Lung (tissue), 12 donors: ENCODE data around the gene CRACR2B. TPM values are rescaled to one million over a fixed set of nuclear protein-coding genes. Genes with fewer than 3 reads are reported as not detected.

Experiments
- ATAC-seq: fragments of 200-7000 bp; cut with Tn5 transposase; one replicate; pipeline ENCODE4 v1.9.1; 2020; ENCODE audit warnings: moderate number of reproducible peaks; ENCODE audit not compliant: insufficient read depth, low FRiP score
- DNase-seq, 3 donors: peaks; one replicate each; pipeline ENCODE4 v3.0.0-alpha.2; 2013 to 2017
- H3K27ac ChIP-seq, 2 donors: one replicate each; pipeline ENCODE4 v1.5.1; 2013; ENCODE audit warnings: mild to moderate bottlenecking in 2 of 2, moderate library complexity in 2 of 2, control low read depth in 1 of 2, inconsistent platforms in 1 of 2, low read depth in 1 of 2, low read length in 1 of 2
- H3K27me3 ChIP-seq, 3 donors: one replicate each; pipeline ENCODE4 v1.5.1; 2013; ENCODE audit warnings: low read length in 2 of 3; ENCODE audit not compliant: control insufficient read depth in 3 of 3, insufficient read depth in 3 of 3
- H3K36me3 ChIP-seq, 4 donors: one replicate each; pipeline ENCODE4 v1.5.1; 2013; ENCODE audit warnings: low read length in 4 of 4, mild to moderate bottlenecking in 1 of 4, moderate library complexity in 1 of 4; ENCODE audit not compliant: control insufficient read depth in 4 of 4, insufficient read depth in 4 of 4
- H3K4me1 ChIP-seq, 5 donors: one replicate each; pipeline ENCODE4 v1.5.1; 2013; ENCODE audit warnings: low read length in 5 of 5, mild to moderate bottlenecking in 2 of 5, moderate library complexity in 1 of 5; ENCODE audit not compliant: control insufficient read depth in 5 of 5, insufficient read depth in 5 of 5
- H3K4me3 ChIP-seq: one replicate; pipeline ENCODE4 v1.5.1; 2013; ENCODE audit warnings: mild to moderate bottlenecking, control low read depth, moderate library complexity
- H3K9ac ChIP-seq, 2 donors: one replicate each; pipeline ENCODE4 v1.5.1; 2013; ENCODE audit warnings: low read length in 2 of 2, control low read depth in 1 of 2; ENCODE audit not compliant: insufficient read depth in 1 of 2
- H3K9me3 ChIP-seq, 4 donors: one replicate each; pipeline ENCODE4 v1.5.1; 2013; ENCODE audit warnings: low read length in 3 of 4, mild to moderate bottlenecking in 1 of 4, moderate library complexity in 1 of 4; ENCODE audit not compliant: control insufficient read depth in 4 of 4, insufficient read depth in 3 of 4
- WGBS, 2 donors: extraction: QIAGEN DNeasy Blood & Tissue Kit; methylation state at CpG; one replicate each; pipeline ENCODE4 v1.1.7; 2013; 5-methylcytosine and 5-hydroxymethylcytosine counted together
- polyA plus RNA-seq, 2 donors: library from polyadenylated mRNA; stranded (reverse); fragments of 200-250 nt; gene quantifications; one replicate each; pipeline ENCODE4 v1.2.1, GENCODE V29; 2013
- total RNA-seq, 2 donors: library from RNA; depleted of rRNA in 1 of 2; stranded (reverse); fragments of >200 nt in 1 of 2; gene quantifications; one replicate each; pipeline ENCODE4 v1.2.1, GENCODE V29; 2014 to 2021
- TF ChIP-seq, protein P1 (sequence below): IDR thresholded peaks from 2 replicates; pipeline ENCODE4 v1.5.1; 2012; ENCODE audit warnings: mild to moderate bottlenecking; ENCODE audit errors: control extremely low read depth, extremely low read depth
- donor health status: control.
- donor health status: control.
- donor health status: Bipolar disorder and iron deficiency.
- donor health status: healthy.
- donor health status: DM: yes; HTN: yes; CAD: no.

CRACR2B gene
- total and polyA plus RNA-seq, 4 donors: 17.9 to 45.1 (median 31.7) TPM

DNA sequence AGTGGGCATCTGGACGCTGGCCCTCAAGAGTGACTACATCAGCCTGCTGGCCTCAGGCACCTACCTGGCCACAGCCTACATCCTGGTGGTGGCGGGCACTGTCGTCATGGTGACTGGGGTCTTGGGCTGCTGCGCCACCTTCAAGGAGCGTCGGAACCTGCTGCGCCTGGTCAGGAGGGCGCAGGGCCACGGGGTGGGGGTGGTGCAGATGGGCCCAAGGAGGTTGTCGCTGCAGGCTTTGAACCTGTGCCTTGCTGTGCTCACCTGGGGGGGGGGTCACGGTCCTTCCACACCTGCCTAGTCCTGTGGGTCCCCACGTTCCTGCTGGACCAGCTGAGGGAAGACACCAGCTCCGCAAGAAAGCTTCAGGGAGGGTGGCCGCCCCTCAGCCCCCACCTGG, 8.6 kb downstream of the CRACR2B start:
- 93 to 96% methylated on average over 14 of the region's 14 CpGs for WGBS, 2 donors
- H3K9me3 ChIP-seq: no peaks in the 10 kb centered on the region
- ATAC-seq (no peak), DNase-seq (no peak)
- peaks cover 0 to 5% (median 1%) of the 10 kb centered on the region in 3 donors for H3K27me3 ChIP-seq
- peaks cover 4 to 46% (median 18%) of the 10 kb centered on the region in 4 donors for H3K36me3 ChIP-seq
- no peak overlapping the region for H3K27ac ChIP-seq
- peaks cover 6 to 39% (median 8%) of the 10 kb centered on the region in 5 donors for H3K4me1 ChIP-seq
- no peak overlapping the region for H3K4me3 ChIP-seq
- TF ChIP-seq, protein P1, sequence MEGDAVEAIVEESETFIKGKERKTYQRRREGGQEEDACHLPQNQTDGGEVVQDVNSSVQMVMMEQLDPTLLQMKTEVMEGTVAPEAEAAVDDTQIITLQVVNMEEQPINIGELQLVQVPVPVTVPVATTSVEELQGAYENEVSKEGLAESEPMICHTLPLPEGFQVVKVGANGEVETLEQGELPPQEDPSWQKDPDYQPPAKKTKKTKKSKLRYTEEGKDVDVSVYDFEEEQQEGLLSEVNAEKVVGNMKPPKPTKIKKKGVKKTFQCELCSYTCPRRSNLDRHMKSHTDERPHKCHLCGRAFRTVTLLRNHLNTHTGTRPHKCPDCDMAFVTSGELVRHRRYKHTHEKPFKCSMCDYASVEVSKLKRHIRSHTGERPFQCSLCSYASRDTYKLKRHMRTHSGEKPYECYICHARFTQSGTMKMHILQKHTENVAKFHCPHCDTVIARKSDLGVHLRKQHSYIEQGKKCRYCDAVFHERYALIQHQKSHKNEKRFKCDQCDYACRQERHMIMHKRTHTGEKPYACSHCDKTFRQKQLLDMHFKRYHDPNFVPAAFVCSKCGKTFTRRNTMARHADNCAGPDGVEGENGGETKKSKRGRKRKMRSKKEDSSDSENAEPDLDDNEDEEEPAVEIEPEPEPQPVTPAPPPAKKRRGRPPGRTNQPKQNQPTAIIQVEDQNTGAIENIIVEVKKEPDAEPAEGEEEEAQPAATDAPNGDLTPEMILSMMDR: no peak
- no peak overlapping the region for H3K9ac ChIP-seq

DNA sequence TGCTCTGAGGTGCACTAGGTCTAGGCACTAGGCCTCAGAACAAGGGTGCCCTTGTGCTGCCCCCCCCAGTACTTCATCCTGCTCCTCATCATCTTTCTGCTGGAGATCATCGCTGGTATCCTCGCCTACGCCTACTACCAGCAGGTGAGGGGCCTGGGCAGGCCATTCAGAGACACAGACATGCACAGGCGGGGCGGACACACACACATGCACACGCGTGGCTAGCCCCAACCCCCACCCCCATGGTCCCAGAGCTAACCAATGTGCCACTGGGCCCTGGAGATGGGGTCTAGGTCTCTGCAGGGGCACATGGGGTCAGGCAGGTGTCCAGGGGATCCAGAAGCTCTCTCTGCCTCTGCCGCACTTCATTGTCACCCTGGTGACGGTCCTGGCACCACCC, 9.0 kb downstream of the CRACR2B start:
- Histone ChIP-seq H3K4me3 (no peak overlapping the region), H3K27ac (peak overlapping the region in 1 of 2 donors; percentile 8), H3K4me1 (peaks cover 6 to 36% (median 10%) of the 10 kb centered on the region in 5 donors), H3K9ac (no peak overlapping the region), H3K36me3 (peaks cover 4 to 46% (median 18%) of the 10 kb centered on the region in 4 donors), H3K9me3 (no peaks in the 10 kb centered on the region), H3K27me3 (peaks cover 0 to 3% (median 0%) of the 10 kb centered on the region in 3 donors)
- ATAC-seq: no peak
- TF ChIP-seq, protein P1: no peak
- WGBS, 2 donors: 86 to 94% methylated on average over 9 of the region's 9 CpGs
- DNase-seq: no peak

DNA sequence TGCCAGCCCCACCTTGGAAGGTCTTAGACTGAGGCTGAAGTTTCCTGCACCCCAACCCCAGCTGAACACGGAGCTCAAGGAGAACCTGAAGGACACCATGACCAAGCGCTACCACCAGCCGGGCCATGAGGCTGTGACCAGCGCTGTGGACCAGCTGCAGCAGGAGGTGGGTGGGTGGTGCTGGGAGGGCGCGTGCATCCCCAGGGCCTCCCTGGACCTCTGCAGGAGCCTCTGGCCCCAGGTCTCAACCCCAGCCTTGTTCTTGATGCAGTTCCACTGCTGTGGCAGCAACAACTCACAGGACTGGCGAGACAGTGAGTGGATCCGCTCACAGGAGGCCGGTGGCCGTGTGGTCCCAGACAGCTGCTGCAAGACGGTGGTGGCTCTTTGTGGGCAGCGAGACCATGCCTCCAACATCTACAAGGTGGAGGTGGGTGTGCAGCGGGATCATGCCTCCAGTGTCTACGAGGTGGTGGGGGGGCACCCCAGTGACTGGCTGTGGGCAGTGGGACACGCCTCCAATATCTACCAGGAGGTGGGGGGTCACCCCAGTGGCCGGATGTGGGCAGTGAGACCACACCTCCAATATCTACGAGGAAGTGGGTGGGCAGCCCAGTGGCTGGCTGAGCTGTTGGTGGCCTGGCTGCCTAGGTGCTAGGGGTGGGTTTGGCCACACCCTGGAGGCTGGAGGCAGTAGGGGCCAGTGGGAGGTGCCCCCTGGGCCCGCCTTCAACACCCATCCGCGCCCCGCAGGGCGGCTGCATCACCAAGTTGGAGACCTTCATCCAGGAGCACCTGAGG, 9.7 kb downstream of the CRACR2B start:
- Histone ChIP-seq H3K9ac (no peak overlapping the region), H3K27ac (peak overlapping the region in 1 of 2 donors; percentile 15)

More for the DNA sequence above, 9.7 kb downstream of the CRACR2B start:
- Histone ChIP-seq H3K27me3 (no peaks in the 10 kb centered on the region), H3K4me1 (peaks cover 6 to 30% (median 10%) of the 10 kb centered on the region in 5 donors), H3K4me3 (no peak overlapping the region), H3K36me3 (peaks cover 4 to 46% (median 18%) of the 10 kb centered on the region in 4 donors), H3K9me3 (no peaks in the 10 kb centered on the region)
- WGBS, 2 donors: 86 to 89% methylated on average over 22 of the region's 22 CpGs
- no peak for DNase-seq
- no peak for ATAC-seq
- TF ChIP-seq, protein P1: no peak
